IMR-90 (cell line): ENCODE measurements around the gene AGR3. TPM values are rescaled to one million over a fixed set of nuclear protein-coding genes. Genes with fewer than 3 reads are reported as not detected.

Experiments used
- ATAC-seq: fragments of 200-7000 bp; cut with Tn5 transposase; 2 replicates; pipeline ENCODE4 v1.9.1; 2020; ENCODE audit warnings: low read depth, mild to moderate bottlenecking, moderate library complexity
- BruUV-seq: library from RNA; stranded (reverse); fragments of 400-500 nt; replicated peaks from 2 replicates; lab custom pipeline; 2021; lab: Mats Ljungman, UMichigan
- CTCF ChIA-PET: fragments of 300-600 bp; formaldehyde crosslinking; extraction: SDS; loops from one replicate; lab custom pipeline; 2021; ENCODE audit warnings: antibody characterized with exemption; lab: Yijun Ruan, JAX
- POLR2A ChIA-PET: fragments of 300-600 bp; sonication (Branson Sonifier 250); formaldehyde crosslinking; loops from one replicate; lab custom pipeline; 2022; ENCODE audit warnings: antibody characterized with exemption; ENCODE audit not compliant: unreplicated experiment; lab: Charles Lee
- DNase-seq: peaks from one replicate; pipeline ENCODE4 v3.0.0; 2013
- H2AFZ ChIP-seq: replicated peaks from 2 replicates; pipeline ENCODE3; 2013; ENCODE audit warnings: low read length, mild to moderate bottlenecking; ENCODE audit not compliant: poor library complexity
- H2AK5ac ChIP-seq: 2 replicates; pipeline ENCODE4 v1.6.1; 2013; ENCODE audit warnings: low read depth, low read length, inconsistent platforms
- H2AK9ac ChIP-seq: replicated peaks from 2 replicates; pipeline ENCODE3; 2013; ENCODE audit warnings: mild to moderate bottlenecking, low read depth, low read length, moderate library complexity; ENCODE audit not compliant: poor library complexity
- H2BK120ac ChIP-seq: 2 replicates; pipeline ENCODE4 v1.6.1; 2013; ENCODE audit warnings: low read depth, low read length, inconsistent platforms
- H2BK15ac ChIP-seq: 3 replicates; pipeline ENCODE4 v1.6.1; 2013; ENCODE audit warnings: low read depth, low read length, inconsistent platforms
- H2BK20ac ChIP-seq: 2 replicates; pipeline ENCODE4 v1.6.1; 2013; ENCODE audit warnings: low read depth, mild to moderate bottlenecking, inconsistent platforms, low read length, moderate library complexity
- H2BK5ac ChIP-seq: 2 replicates; pipeline ENCODE4 v1.6.1; 2013; ENCODE audit warnings: mild to moderate bottlenecking, low read depth, low read length, inconsistent platforms; ENCODE audit not compliant: poor library complexity, severe bottlenecking
- H3K14ac ChIP-seq: replicated peaks from 2 replicates; pipeline ENCODE4 v1.6.1; 2013; ENCODE audit warnings: low read depth, low read length, inconsistent platforms
- H3K18ac ChIP-seq: 2 replicates; pipeline ENCODE4 v1.6.1; 2013; ENCODE audit warnings: low read depth, low read length, control low read depth
- H3K23ac ChIP-seq: 2 replicates; pipeline ENCODE4 v1.6.1; 2013; ENCODE audit warnings: low read depth, low read length, inconsistent platforms
- H3K27ac ChIP-seq: 2 replicates; pipeline ENCODE4 v1.5.1; 2013; ENCODE audit warnings: mild to moderate bottlenecking, control low read depth, low read length; ENCODE audit not compliant: insufficient read depth
- H3K27me3 ChIP-seq: 2 replicates; pipeline ENCODE4 v1.6.1; 2013; ENCODE audit warnings: low read length; ENCODE audit not compliant: control insufficient read depth, insufficient read depth
- H3K36me3 ChIP-seq: 2 replicates; pipeline ENCODE4 v1.6.1; 2013; ENCODE audit warnings: low read length, mixed read lengths; ENCODE audit not compliant: control insufficient read depth, insufficient read depth
- H3K4ac ChIP-seq: 2 replicates; pipeline ENCODE4 v1.6.1; 2013; ENCODE audit warnings: low read depth, low read length, inconsistent platforms
- H3K4me1 ChIP-seq: 2 replicates; pipeline ENCODE4 v1.6.1; 2013; ENCODE audit warnings: low read length, mixed read lengths; ENCODE audit not compliant: control insufficient read depth, insufficient read depth
- H3K4me2 ChIP-seq: 2 replicates; pipeline ENCODE4 v1.6.1; 2013; ENCODE audit warnings: low read depth, mild to moderate bottlenecking, control low read depth, low read length, moderate library complexity
- H3K4me3 ChIP-seq: 2 replicates; pipeline ENCODE4 v1.5.1; 2013; ENCODE audit warnings: low read depth, mild to moderate bottlenecking, control low read depth, low read length, moderate library complexity; ENCODE audit not compliant: insufficient read depth
- H3K56ac ChIP-seq: 2 replicates; pipeline ENCODE4 v1.6.1; 2013; ENCODE audit warnings: low read length, inconsistent platforms; ENCODE audit not compliant: insufficient read depth; ENCODE audit errors: extremely low read depth
- H3K79me1 ChIP-seq, 2 experiments: 2 replicates each; pipeline ENCODE4 v1.6.1; 2013; ENCODE audit warnings: low read length in 2 of 2, inconsistent platforms in 1 of 2, low read depth in 1 of 2
- H3K9ac ChIP-seq: 2 replicates; pipeline ENCODE4 v1.6.1; 2013; ENCODE audit warnings: low read depth, low read length, control low read depth
- H3K9me1 ChIP-seq: 2 replicates; pipeline ENCODE4 v1.6.1; 2013; ENCODE audit warnings: low read length, inconsistent platforms; ENCODE audit not compliant: insufficient read depth
- H3K9me3 ChIP-seq: 2 replicates; pipeline ENCODE4 v1.6.1; 2013; ENCODE audit warnings: low read length; ENCODE audit not compliant: control insufficient read depth, insufficient read depth
- H4K20me1 ChIP-seq: 2 replicates; pipeline ENCODE4 v1.6.1; 2013; ENCODE audit warnings: low read length, inconsistent platforms; ENCODE audit not compliant: insufficient read depth
- H4K5ac ChIP-seq: 2 replicates; pipeline ENCODE4 v1.6.1; 2013; ENCODE audit warnings: mild to moderate bottlenecking, low read depth, low read length, control low read depth
- H4K8ac ChIP-seq, 2 experiments: 2 replicates each; pipeline ENCODE4 v1.6.1; 2013; ENCODE audit warnings: low read depth in 2 of 2, low read length in 2 of 2, control low read depth in 1 of 2, inconsistent platforms in 1 of 2
- H4K91ac ChIP-seq: 2 replicates; pipeline ENCODE4 v1.6.1; 2013; ENCODE audit warnings: low read depth, low read length, inconsistent platforms; ENCODE audit not compliant: insufficient read depth
- BHLHE40 ChIP-seq: fragments of 150-350 bp; IDR thresholded peaks from 2 replicates; pipeline ENCODE4 v1.6.1; 2016; ENCODE audit warnings: mild to moderate bottlenecking, low read depth, low read length
- CEBPB ChIP-seq: IDR thresholded peaks from 2 replicates; pipeline ENCODE4 v1.6.1; 2012; ENCODE audit warnings: low read depth, low read length, improper control_type of control experiment
- CHD1 ChIP-seq: IDR thresholded peaks from 2 replicates; pipeline ENCODE4 v1.6.1; 2012; ENCODE audit warnings: low read depth, low read length, improper control_type of control experiment
- CTCF ChIP-seq: conservative IDR thresholded peaks from 2 replicates; pipeline ENCODE4 v1.5.1; 2012; ENCODE audit warnings: mild to moderate bottlenecking, low read depth, low read length, improper control_type of control experiment
- ELK1 ChIP-seq: fragments of 150-350 bp; IDR thresholded peaks from 2 replicates; pipeline ENCODE4 v1.6.1; 2016; ENCODE audit warnings: low read depth, mild to moderate bottlenecking, low read length, moderate library complexity, borderline replicate concordance
- FOS ChIP-seq: fragments of 150-350 bp; IDR thresholded peaks from 2 replicates; pipeline ENCODE4 v1.6.1; 2016; ENCODE audit warnings: low read depth, low read length
- MAFK ChIP-seq: IDR thresholded peaks from 2 replicates; pipeline ENCODE4 v1.6.1; 2012; ENCODE audit warnings: low read depth, low read length, improper control_type of control experiment
- MAZ ChIP-seq: IDR thresholded peaks from 2 replicates; pipeline ENCODE4 v1.6.1; 2012; ENCODE audit warnings: low read depth, mild to moderate bottlenecking, low read length, improper control_type of control experiment, moderate library complexity, borderline replicate concordance
- NFE2L2 ChIP-seq: fragments of 150-350 bp; IDR thresholded peaks from 2 replicates; pipeline ENCODE4 v1.6.1; 2016; ENCODE audit warnings: low read depth, mild to moderate bottlenecking, low read length
- POLR2A ChIP-seq: IDR thresholded peaks from 2 replicates; pipeline ENCODE4 v1.6.1; 2012; ENCODE audit warnings: mild to moderate bottlenecking, low read depth, low read length
- RAD21 ChIP-seq: IDR thresholded peaks from 2 replicates; pipeline ENCODE4 v1.6.1; 2012; ENCODE audit warnings: low read length, improper control_type of control experiment
- RCOR1 ChIP-seq: IDR thresholded peaks from 2 replicates; pipeline ENCODE4 v1.6.1; 2012; ENCODE audit warnings: mild to moderate bottlenecking, low read length, improper control_type of control experiment; ENCODE audit not compliant: insufficient replicate concordance
- RFX5 ChIP-seq: IDR thresholded peaks from 2 replicates; pipeline ENCODE4 v1.8.0; 2012; ENCODE audit warnings: low read depth, mild to moderate bottlenecking, low read length, moderate library complexity
- SMC3 ChIP-seq: fragments of 150-350 bp; IDR thresholded peaks from 2 replicates; pipeline ENCODE4 v1.6.1; 2016; ENCODE audit warnings: low read depth, mild to moderate bottlenecking, antibody characterized with exemption, low read length, moderate library complexity
- USF2 ChIP-seq: fragments of 150-350 bp; IDR thresholded peaks from 2 replicates; pipeline ENCODE4 v1.6.1; 2017; ENCODE audit warnings: mild to moderate bottlenecking, antibody characterized with exemption, low read length, low read depth
- WGBS, 2 experiments: methylation state at CpG; one replicate each; pipeline versions ENCODE4 v1.1.5 to v1.1.7; 2013; ENCODE audit warnings: missing lambda C conversion rate in 2 of 2; ENCODE audit not compliant: insufficient read length in 1 of 2; ENCODE audit errors: extremely low coverage in 2 of 2; 5-methylcytosine and 5-hydroxymethylcytosine counted together
- dilution Hi-C: fragments of 300-500 bp; cut with HindIII; formaldehyde crosslinking; loops from one replicate; pipeline ENCODE4 v1.14.3; 2018; ENCODE audit warnings: low sequenced_read_pairs; ENCODE audit not compliant: unreplicated experiment
- in situ Hi-C: fragments of 300-500 bp; cut with MboI; formaldehyde crosslinking; loops from 3 replicates; pipeline ENCODE4 v1.14.3; 2019; ENCODE audit warnings: low sequenced_read_pairs, inconsistent platforms, mixed read lengths
- intact Hi-C: fragments of 100-400 bp; cut with micrococcal nuclease; formaldehyde crosslinking; loops from 2 replicates; pipeline ENCODE4 v1.10.0; 2022
- polyA plus RNA-seq, 3 experiments: library from polyadenylated mRNA; depleted of rRNA; stranded (reverse); fragments of >200 nt; gene quantifications; 2 replicates each; pipeline ENCODE4 v1.2.3, GENCODE V29; 2012; ENCODE audit warnings: low replicate concordance in 1 of 3
- total RNA-seq: library from RNA; depleted of rRNA; stranded (reverse); fragments of >200 nt; gene quantifications from 2 replicates; pipeline ENCODE4 v1.2.3, GENCODE V29; 2012

Gene AGR3
- total and polyA plus RNA-seq, 2 of the 4 experiments (the other 2 are of a cell fraction) = not detected

DNA sequence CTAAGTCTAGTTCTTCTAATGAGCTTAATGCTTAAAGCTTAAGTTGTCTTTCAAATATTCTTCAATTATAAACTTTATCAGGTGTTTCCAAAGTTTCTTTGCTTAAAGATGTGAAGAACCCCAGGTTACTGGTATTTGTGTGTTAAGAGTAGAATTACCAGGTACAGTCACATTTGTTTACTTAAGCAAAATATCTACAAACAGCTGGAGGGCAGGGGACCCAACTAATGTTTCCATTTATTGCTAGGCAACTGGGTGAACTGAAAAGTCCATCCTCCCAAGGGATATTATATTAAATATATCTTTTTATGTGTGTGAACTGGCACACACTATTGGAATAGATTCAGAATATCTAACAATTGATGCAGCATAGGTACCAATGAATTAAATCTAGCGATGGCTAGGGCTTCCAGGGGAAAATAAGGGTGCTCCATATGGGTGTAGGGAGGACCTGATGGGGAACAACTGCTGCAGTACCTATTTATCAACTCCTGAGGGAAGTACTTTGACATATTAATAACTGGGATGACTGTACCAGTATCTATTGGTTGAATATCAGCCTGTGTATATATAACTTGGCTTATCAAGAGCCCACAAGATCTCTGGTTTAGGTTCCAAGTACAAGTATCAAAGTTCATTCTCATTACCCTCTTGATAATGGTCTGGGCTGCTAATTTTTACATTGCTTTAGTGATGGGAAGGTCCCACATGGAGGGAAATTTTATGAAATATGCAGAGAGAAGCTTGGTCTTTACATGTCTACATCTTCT lies 10.3 kb upstream of the AGR3 start:
- no peak overlapping the region for H3K4me3 ChIP-seq
- no peak overlapping the region for H2AFZ ChIP-seq
- ChIA-PET CTCF (interaction anchor here (1.0 to 2.3 kb wide), 7 partner anchors 15 to 91 kb away, joined by 3 to 13 read pairs (median 5); no protein-coding TSS in a partner anchor), POLR2A (no interaction called here)
- H2BK120ac ChIP-seq = no peak overlapping the region
- H3K9ac ChIP-seq = no peak overlapping the region
- DNase-seq (no peak), ATAC-seq (no peak)
- H2BK20ac ChIP-seq = no peak overlapping the region
- H3K4ac ChIP-seq = no peak overlapping the region
- no peaks in the 10 kb centered on the region for H3K9me3 ChIP-seq
- H3K36me3 ChIP-seq = no peaks in the 10 kb centered on the region
- dilution Hi-C loops = no loop called here
- no peaks in the 10 kb centered on the region for H3K9me1 ChIP-seq
- in situ Hi-C loops = no loop called here
- no peaks in the 10 kb centered on the region for H3K4me1 ChIP-seq
- H4K91ac ChIP-seq = no peak overlapping the region
- intact Hi-C loops = loop anchor here (1.0 to 10.0 kb wide), 3 partner anchors 26 to 1455 kb away; no protein-coding TSS in a partner anchor
- H2AK9ac ChIP-seq = no peak overlapping the region
- no peak overlapping the region for H3K27ac ChIP-seq
- no peaks in the 10 kb centered on the region for H3K27me3 ChIP-seq
- no peak overlapping the region for H2BK15ac ChIP-seq
- no peak overlapping the region for H3K4me2 ChIP-seq
- no peak overlapping the region for H4K5ac ChIP-seq
- no peak overlapping the region for H3K56ac ChIP-seq
- no peak overlapping the region for H2BK5ac ChIP-seq
- no peaks in the 10 kb centered on the region for H4K20me1 ChIP-seq
- no CpG with 5 or more reads among the region's 1 CpG for WGBS, 2 experiments
- H3K79me1 ChIP-seq = no peaks in the 10 kb centered on the region
- no peak overlapping the region for H4K8ac ChIP-seq
- no peak overlapping the region for H3K18ac ChIP-seq
- no peak overlapping the region for H3K14ac ChIP-seq
- H3K23ac ChIP-seq = no peak overlapping the region
- no TSS peak for BruUV-seq
- H2AK5ac ChIP-seq = no peak overlapping the region
- TF ChIP-seq MAFK = no peak
- no peak for TF ChIP-seq RFX5
- no peak for TF ChIP-seq RAD21
- TF ChIP-seq SMC3 = no peak
- TF ChIP-seq ELK1 = no peak
- no peak for TF ChIP-seq POLR2A
- no peak for TF ChIP-seq BHLHE40
- no peak for TF ChIP-seq RCOR1
- TF ChIP-seq NFE2L2 = no peak
- TF ChIP-seq CTCF = no peak
- no peak for TF ChIP-seq USF2
- no peak for TF ChIP-seq MAZ
- no peak for TF ChIP-seq FOS
- TF ChIP-seq CHD1 = no peak
- TF ChIP-seq CEBPB = no peak
